BE2C (cell line): ENCODE measurements around the gene ZNF33A.

Source experiments
- DNase-seq: peaks from one replicate; pipeline ENCODE4 v3.0.0-alpha.2; 2020
- H3K27me3 ChIP-seq: fragments of 250-450 bp; sonication (Bioruptor Pico); 2 replicates; pipeline ENCODE4 v1.5.1; 2020; ENCODE audit warnings: mild to moderate bottlenecking
- H3K36me3 ChIP-seq: fragments of 250-450 bp; sonication (Bioruptor Pico); 2 replicates; pipeline ENCODE4 v1.5.1; 2020; ENCODE audit warnings: mild to moderate bottlenecking
- H3K4me1 ChIP-seq: fragments of 250-450 bp; sonication (Bioruptor Pico); 2 replicates; pipeline ENCODE4 v1.5.1; 2020
- H3K4me3 ChIP-seq: 2 replicates; pipeline ENCODE4 v1.5.1; 2011; ENCODE audit warnings: low read depth, low read length
- H3K9me3 ChIP-seq: fragments of 250-450 bp; sonication (Bioruptor Pico); 2 replicates; pipeline ENCODE4 v1.5.1; 2020
- CTCF ChIP-seq: IDR thresholded peaks from 2 replicates; pipeline ENCODE4 v1.5.1; 2012; ENCODE audit warnings: mild to moderate bottlenecking, low read depth, low read length

Gene ZNF33A

GRCh38 chr10:38094158-38094926 lies 83.9 kb downstream of the ZNF33A start, which contains the start of gene ZNF37A:
TSS of gene ZNF37A (plus strand) at chr10:38094337. CDS start at chr10:38096618, 2,281 bp downstream.
- no peaks in the 10 kb centered on the region for H3K9me3 ChIP-seq
- H3K36me3 ChIP-seq: peaks cover 25% of the 10 kb centered on the region
- H3K4me3 ChIP-seq: peak within 1 kb of the TSS; percentile 71
- no peaks in the 10 kb centered on the region for H3K4me1 ChIP-seq
- H3K27me3 ChIP-seq: no peaks in the 10 kb centered on the region
- DNase-seq: peak; percentile 90
- TF ChIP-seq CTCF: no peak

GRCh38 chr10:38094927-38095574 lies 84.6 kb downstream of the ZNF33A start:
- H3K4me1 ChIP-seq: no peaks in the 10 kb centered on the region
- no peaks in the 10 kb centered on the region for H3K27me3 ChIP-seq
- TF ChIP-seq CTCF: no peak
- H3K36me3 ChIP-seq: peaks cover 25% of the 10 kb centered on the region
- peak overlapping the region; percentile 71 for H3K4me3 ChIP-seq
- DNase-seq: no peak
- no peaks in the 10 kb centered on the region for H3K9me3 ChIP-seq

- H3K4me1 ChIP-seq: no peaks in the 10 kb centered on the region
- DNase-seq: no peak
- no peak for TF ChIP-seq CTCF
- no peak overlapping the region for H3K4me3 ChIP-seq
- H3K36me3 ChIP-seq: peaks cover 17% of the 10 kb centered on the region
- H3K9me3 ChIP-seq: no peaks in the 10 kb centered on the region; the same call in 1 of the 2 replicates
- no peaks in the 10 kb centered on the region for H3K27me3 ChIP-seq
Measured at GRCh38 chr10:38102880-38103279, 92.4 kb downstream of the ZNF33A start.

GRCh38 chr10:38103756-38104155 lies 93.3 kb downstream of the ZNF33A start:
- no peak overlapping the region for H3K4me3 ChIP-seq
- no peaks in the 10 kb centered on the region for H3K4me1 ChIP-seq
- no peaks in the 10 kb centered on the region for H3K27me3 ChIP-seq
- TF ChIP-seq CTCF: no peak
- H3K36me3 ChIP-seq: peaks cover 13% of the 10 kb centered on the region
- no peaks in the 10 kb centered on the region; the same call in 1 of the 2 replicates for H3K9me3 ChIP-seq
- DNase-seq: no peak

- no peaks in the 10 kb centered on the region for H3K9me3 ChIP-seq
- H3K36me3 ChIP-seq: peaks cover 20% of the 10 kb centered on the region
- no peaks in the 10 kb centered on the region for H3K4me1 ChIP-seq
- no peak overlapping the region for H3K4me3 ChIP-seq
- no peak for TF ChIP-seq CTCF
- H3K27me3 ChIP-seq: no peaks in the 10 kb centered on the region
- no peak for DNase-seq
Measured at GRCh38 chr10:38112159-38112558, 101.7 kb downstream of the ZNF33A start.
